GM12892 (cell line): ENCODE measurements around the gene ANGPTL8. TPM values are rescaled to one million over a fixed set of nuclear protein-coding genes. Genes with fewer than 3 reads are reported as not detected.

Source experiments
- DNase-seq: peaks from one replicate; pipeline ENCODE4 v3.0.0; 2011; ENCODE audit not compliant: insufficient read length
- FAIRE-seq: peaks from 2 replicates; lab custom pipeline; 2011; peaks lifted over from hg19 to GRCh38; lab: Jason Lieb, UNC
- POLR2A ChIP-seq: IDR thresholded peaks from 2 replicates; pipeline ENCODE4 v1.6.1; 2011; ENCODE audit warnings: low read depth, low read length, control low read depth
- POLR2AphosphoS5 ChIP-seq: IDR thresholded peaks from 2 replicates; pipeline ENCODE4 v1.6.1; 2011; ENCODE audit warnings: low read depth, low read length, control low read depth
- TAF1 ChIP-seq: IDR thresholded peaks from 2 replicates; pipeline ENCODE4 v1.6.1; 2011; ENCODE audit warnings: low read depth, mild to moderate bottlenecking, control low read depth, low read length, borderline replicate concordance
- polyA plus RNA-seq: library from polyadenylated mRNA; unstranded; fragments of >200 nt; gene quantifications from one replicate; pipeline ENCODE4 v1.2.1, GENCODE V29; 2012; ENCODE audit warnings: missing spikeins, inconsistent platforms; ENCODE audit not compliant: missing spikeins

The ANGPTL8 gene
- not detected for polyA plus RNA-seq

- FAIRE-seq: no peak
- no peak for DNase-seq
- TF ChIP-seq POLR2A (no peak), POLR2AphosphoS5 (no peak), TAF1 (no peak)
Observed at GRCh38 chr19:11239377-11240000, at the start of gene ANGPTL8. Gene ANGPTL8 (plus strand): TSS chr19:11239619. CDS start chr19:11239638, 19 bp downstream.

GRCh38 chr19:11190501-11190900 lies 48.9 kb upstream of the ANGPTL8 start:
- FAIRE-seq (no peak), DNase-seq (no peak)
- no peak for TF ChIP-seq POLR2A
- no peak for TF ChIP-seq TAF1
- TF ChIP-seq POLR2AphosphoS5: no peak

- TF ChIP-seq POLR2AphosphoS5: no peak
- TF ChIP-seq TAF1: no peak
- no peak for TF ChIP-seq POLR2A
- no peak for FAIRE-seq
Observed at GRCh38 chr19:11191273-11191755, 48.1 kb upstream of the ANGPTL8 start.

GRCh38 chr19:11191934-11192333 lies 47.5 kb upstream of the ANGPTL8 start:
- FAIRE-seq (peak; percentile 17), DNase-seq (no peak)

More at GRCh38 chr19:11191273-11191755, 48.1 kb upstream of the ANGPTL8 start:
- DNase-seq: no peak

GRCh38 chr19:11192957-11193939 lies 46.2 kb upstream of the ANGPTL8 start:
- FAIRE-seq (no peak), DNase-seq (no peak)
- TF ChIP-seq TAF1 (no peak), POLR2A (no peak), POLR2AphosphoS5 (no peak)

More at GRCh38 chr19:11191934-11192333, 47.5 kb upstream of the ANGPTL8 start:
- TF ChIP-seq POLR2A: no peak
- TF ChIP-seq TAF1: no peak
- no peak for TF ChIP-seq POLR2AphosphoS5

- DNase-seq (no peak), FAIRE-seq (no peak)
- TF ChIP-seq POLR2A (no peak), POLR2AphosphoS5 (no peak), TAF1 (no peak)
Observed at GRCh38 chr19:11194173-11194572, 45.2 kb upstream of the ANGPTL8 start.

GRCh38 chr19:11194656-11195558 lies 44.5 kb upstream of the ANGPTL8 start:
- FAIRE-seq: no peak
- no peak for DNase-seq
- TF ChIP-seq TAF1 (no peak), POLR2AphosphoS5 (no peak), POLR2A (no peak)

- DNase-seq (no peak), FAIRE-seq (no peak)
- TF ChIP-seq POLR2AphosphoS5 (no peak), TAF1 (no peak), POLR2A (no peak)
Observed at GRCh38 chr19:11195681-11196080, 43.7 kb upstream of the ANGPTL8 start.

GRCh38 chr19:11196406-11197287 lies 42.8 kb upstream of the ANGPTL8 start:
- no peak for TF ChIP-seq POLR2AphosphoS5
- no peak for TF ChIP-seq POLR2A
- no peak for TF ChIP-seq TAF1
- no peak for DNase-seq
- no peak for FAIRE-seq
